Astrocyte of the cerebellum (primary cell): ENCODE data around the gene FTCDNL1.

Experiments
- DNase-seq: peaks from one replicate; pipeline ENCODE4 v3.0.0-alpha.2; 2011; ENCODE audit warnings: low read depth
- H3K4me3 ChIP-seq: 2 replicates; pipeline ENCODE4 v1.5.1; 2011; ENCODE audit warnings: mild to moderate bottlenecking, low read depth, low read length, moderate library complexity
- in situ Hi-C: cut with HindIII; loops from 2 replicates; pipeline ENCODE4 v1.10.0; 2017; ENCODE audit warnings: low sequenced_read_pairs
- TF ChIP-seq, protein P1 (sequence below): IDR thresholded peaks from 2 replicates; pipeline ENCODE4 v1.5.1; 2012; ENCODE audit warnings: low read length, low read depth, moderate library complexity, mild to moderate bottlenecking; ENCODE audit errors: missing control alignments

FTCDNL1 gene

DNA sequence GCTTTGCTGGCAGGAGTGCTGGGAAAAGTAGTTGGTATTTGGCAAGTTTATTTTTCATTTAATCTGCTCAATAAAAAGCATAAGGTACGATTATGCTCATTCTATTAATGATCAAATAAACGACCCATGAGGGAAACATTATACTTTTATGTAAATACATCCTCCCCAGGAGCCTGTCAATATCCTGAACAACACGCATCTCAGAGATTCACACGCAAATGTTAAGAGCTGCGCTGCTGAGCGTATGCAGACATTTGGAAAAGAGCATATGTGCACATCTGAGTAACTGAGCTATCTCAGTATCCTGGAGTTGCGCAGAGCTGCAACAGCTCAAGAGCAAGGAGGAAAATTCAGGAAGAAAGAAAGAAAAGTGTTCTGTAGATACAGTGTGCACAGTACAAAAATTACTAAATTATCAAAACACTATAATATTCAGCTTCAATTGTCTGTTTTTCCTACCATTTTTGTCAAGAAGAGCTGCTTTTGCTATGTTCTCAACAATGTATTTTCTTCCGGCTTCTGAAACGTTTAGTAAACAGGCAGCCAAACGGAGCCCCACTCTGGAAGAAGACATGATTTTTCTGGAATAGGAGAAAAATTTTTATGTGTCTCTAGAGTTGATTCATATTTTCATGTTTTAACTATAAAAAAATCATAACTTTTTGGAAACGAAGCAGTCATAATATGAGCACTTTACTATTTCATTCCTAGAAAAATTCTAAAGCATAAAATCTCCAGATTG, 2.4 kb downstream of the FTCDNL1 start:
- in situ Hi-C loops, result no loop called here
- TF ChIP-seq, protein P1, sequence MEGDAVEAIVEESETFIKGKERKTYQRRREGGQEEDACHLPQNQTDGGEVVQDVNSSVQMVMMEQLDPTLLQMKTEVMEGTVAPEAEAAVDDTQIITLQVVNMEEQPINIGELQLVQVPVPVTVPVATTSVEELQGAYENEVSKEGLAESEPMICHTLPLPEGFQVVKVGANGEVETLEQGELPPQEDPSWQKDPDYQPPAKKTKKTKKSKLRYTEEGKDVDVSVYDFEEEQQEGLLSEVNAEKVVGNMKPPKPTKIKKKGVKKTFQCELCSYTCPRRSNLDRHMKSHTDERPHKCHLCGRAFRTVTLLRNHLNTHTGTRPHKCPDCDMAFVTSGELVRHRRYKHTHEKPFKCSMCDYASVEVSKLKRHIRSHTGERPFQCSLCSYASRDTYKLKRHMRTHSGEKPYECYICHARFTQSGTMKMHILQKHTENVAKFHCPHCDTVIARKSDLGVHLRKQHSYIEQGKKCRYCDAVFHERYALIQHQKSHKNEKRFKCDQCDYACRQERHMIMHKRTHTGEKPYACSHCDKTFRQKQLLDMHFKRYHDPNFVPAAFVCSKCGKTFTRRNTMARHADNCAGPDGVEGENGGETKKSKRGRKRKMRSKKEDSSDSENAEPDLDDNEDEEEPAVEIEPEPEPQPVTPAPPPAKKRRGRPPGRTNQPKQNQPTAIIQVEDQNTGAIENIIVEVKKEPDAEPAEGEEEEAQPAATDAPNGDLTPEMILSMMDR, result no peak

GRCh38 chr2:199847181-199847864, 3.7 kb downstream of the FTCDNL1 start:
- no peak overlapping the region for H3K4me3 ChIP-seq
- TF ChIP-seq, protein P1, result no peak
- DNase-seq, result no peak
- in situ Hi-C loops, result no loop called here

More for the DNA sequence above, 2.4 kb downstream of the FTCDNL1 start:
- DNase-seq, result no peak
- H3K4me3 ChIP-seq, result no peak overlapping the region

- no peak for DNase-seq
- TF ChIP-seq, protein P1, result no peak
- in situ Hi-C loops, result no loop called here
- no peak overlapping the region for H3K4me3 ChIP-seq
Measured at GRCh38 chr2:199842631-199843395, 8.2 kb downstream of the FTCDNL1 start.

DNA sequence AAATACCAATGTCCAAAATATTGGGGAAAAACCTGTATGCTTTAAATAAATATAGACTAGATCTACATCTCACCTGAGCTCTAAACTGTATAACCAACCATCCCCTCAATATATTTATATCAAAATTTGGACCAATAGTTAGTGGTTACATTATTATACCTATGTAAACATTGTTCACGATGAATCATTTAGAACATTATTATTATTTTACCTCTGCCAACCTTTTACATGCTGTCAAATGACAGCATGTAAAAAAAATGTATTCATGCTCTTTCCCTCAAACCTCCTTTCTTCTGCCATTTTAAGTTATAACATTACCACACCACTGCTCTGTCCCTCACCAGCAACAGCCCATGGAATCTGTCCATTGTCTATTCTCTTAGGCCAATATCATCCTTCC, 9.6 kb downstream of the FTCDNL1 start:
- in situ Hi-C loops, result no loop called here
- DNase-seq, result no peak
- TF ChIP-seq, protein P1, result no peak
- no peak overlapping the region for H3K4me3 ChIP-seq

DNA sequence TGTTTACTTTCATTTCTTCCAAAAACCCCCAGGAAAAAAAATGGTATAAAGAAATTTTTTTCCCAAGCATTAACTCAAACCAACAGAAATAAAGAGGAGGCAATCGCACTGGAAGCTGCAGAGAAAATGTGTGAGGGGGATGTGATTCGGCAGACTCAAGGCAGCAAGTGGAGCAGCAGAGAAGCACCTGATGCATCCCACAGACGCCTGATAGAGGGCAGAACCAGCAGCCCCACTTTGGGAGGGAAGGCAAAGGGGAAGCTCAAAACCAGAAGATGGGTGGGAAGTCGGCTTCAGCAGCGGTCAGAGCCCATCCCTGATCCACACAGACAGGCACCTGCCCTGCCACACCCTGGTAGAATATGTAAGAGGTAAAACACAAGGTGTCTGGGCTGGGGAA, 12.6 kb downstream of the FTCDNL1 start:
- in situ Hi-C loops, result no loop called here
- H3K4me3 ChIP-seq, result no peak overlapping the region
- no peak for DNase-seq
- TF ChIP-seq, protein P1, result no peak

GRCh38 chr2:199836943-199837342, 14.0 kb downstream of the FTCDNL1 start:
- TF ChIP-seq, protein P1, result no peak
- H3K4me3 ChIP-seq, result no peak overlapping the region
- in situ Hi-C loops, result no loop called here
- DNase-seq, result no peak
